ENCODE data around the gene AK1.
A peak's percentile ranks its signal among the peaks of the same experiment; 100 is the strongest.
"Not testable (repeated sequence)": the region's sequence is repeated elsewhere in the genome, so short reads cannot be mapped to it uniquely, and the experiment has no call there.

Gene AK1

DNA sequence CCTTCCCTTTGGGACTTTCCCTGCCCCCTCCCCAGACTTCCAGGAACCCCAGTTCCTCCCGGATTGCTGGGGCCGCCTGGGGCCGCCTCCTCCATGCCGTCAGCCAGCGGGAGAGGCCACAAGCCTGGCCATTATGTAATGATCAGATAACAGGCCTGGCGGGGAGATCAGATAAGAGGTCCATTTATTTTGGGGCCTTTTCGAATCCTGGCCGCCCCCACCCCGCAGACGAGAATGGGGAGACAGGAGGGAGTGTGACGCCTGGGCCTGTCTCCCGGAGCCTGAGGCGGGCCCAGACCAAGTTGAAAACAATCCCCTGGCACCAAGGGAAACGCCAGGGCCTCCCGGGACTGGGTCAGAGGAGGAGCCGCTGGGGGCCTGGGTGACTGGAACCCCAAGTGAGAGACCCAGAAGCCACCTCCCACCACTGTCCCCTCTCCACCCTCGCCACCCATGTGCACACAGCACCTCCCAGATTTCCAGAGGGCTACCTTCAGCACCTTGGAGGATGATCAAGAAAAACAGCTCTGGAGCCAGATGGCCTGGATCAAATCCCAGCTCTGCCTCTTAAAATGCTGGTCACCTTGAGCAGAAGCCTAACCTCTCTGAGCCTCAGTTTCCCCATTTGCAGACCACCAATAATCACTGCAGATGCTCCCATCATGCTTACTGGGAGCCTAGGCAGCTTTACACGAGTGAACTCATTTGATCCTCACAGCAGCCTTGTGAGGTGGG lies 30.9 kb downstream of the AK1 start:
- DNase-seq: no peak

DNA sequence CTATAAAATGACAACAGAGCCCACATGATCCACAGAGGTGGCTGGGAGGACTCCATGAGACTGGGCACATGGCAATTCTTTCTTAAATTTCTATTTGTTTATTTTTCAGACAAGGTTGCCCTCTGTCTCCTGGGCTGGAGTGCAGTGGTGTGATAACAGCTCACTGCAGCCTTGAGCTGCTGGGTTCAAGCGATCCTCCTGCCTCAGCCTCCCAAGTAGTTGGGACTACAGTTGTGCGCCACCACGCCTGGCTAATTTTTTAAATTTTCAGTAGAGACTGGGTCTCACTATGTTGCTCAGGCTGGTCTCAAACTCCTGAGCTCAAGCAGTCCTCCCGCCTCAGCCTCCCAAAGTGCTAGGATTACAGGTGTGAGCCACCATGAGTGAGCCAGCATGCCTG lies 31.9 kb downstream of the AK1 start:
- DNase-seq: not testable (repeated sequence)

DNA sequence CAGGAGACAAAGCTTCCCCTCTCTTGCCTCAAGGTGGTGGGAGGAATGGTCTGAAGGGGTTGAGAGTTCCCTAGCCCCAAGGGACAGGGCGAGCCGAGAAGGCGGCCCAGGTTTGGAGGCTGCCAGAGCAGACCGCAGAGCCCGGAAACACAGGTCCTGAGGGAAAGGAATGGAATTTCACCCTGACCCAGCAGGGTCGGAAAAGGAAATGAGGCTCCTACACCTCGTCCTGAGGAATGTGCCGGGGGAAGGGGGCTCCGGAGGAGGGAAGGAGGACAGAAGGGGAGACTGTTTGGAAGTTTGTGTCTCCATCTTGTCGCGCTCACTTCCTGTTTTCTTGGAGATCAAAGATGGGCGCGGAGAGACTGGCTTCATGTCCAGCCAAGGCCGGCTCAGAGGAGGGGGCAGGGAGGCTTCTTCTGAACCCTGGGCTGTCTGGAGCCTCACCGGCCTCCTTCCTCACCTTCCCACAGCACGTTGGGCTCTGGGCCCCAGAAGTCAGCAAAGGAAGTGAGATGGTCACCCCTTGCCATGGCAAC lies 32.6 kb downstream of the AK1 start:
- no peak for DNase-seq

DNA sequence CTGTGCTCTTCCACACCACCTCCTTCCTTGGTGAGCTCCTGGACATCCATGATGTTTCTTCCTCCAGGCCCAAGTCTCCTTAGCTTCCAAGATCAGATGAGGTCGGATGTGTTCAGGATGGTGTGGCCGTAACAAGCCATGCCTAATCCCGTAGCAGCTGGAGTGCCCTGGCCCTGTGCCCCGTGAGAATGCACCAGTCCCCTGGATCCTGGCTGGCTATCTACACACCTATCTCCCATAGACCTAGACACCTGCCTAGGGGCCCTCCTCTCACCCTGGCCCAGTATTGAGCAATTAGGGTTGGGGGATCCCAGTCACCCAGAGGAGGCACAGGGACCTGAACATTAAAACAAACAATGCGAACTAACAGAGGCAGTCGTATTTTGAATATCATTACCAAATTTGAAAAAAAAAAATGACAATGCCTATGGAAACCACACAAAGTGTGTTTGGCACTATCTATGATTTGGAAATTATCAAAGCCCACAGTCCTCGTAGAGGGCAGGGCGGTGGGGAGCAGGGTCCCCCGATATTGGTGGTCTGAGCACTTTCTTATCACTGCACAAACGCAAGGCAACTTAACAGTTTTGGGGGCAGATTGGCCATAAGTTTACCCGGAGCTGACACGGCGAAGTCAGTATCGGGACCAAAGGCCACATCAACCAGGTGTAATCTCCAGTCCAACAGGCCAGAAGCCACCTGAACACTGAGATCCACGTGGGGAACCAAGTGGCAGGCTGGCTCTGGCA lies 36.2 kb downstream of the AK1 start:
- no peak for DNase-seq

DNA sequence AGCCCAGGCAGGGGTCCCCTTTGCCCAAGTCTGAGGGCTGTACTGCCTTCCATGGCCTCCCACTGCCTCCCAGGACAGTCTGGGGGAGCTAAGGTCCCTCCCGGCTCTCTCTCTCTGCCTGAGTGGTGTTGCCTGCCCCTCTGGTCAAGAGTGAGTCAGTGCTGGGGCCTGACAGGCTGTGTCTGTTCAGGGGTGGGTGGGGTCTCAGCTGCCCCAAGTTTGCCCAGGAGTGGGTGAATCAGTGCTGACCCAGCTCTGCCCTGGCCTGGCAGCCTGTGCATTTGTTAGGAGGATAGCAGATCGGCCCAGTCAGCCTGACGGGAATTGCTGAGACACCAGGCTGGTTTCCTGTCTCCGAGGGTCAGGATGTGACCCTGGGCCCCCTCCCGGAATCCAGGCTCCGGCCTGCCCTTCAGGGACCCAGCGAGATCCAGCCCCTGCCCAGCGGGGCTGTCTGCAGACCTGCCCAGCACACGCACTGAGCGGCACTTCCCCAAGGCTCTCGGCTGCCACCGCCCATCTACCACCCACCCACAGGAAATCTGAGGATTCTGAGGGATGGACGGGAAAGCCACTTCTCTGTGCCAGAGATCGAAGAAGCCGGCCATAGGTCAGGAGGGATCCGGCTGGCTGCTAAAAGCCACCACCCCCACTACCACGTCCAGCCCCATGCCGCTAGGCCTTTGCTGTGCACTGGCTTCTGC lies 38.9 kb downstream of the AK1 start:
- no peak for DNase-seq

DNA sequence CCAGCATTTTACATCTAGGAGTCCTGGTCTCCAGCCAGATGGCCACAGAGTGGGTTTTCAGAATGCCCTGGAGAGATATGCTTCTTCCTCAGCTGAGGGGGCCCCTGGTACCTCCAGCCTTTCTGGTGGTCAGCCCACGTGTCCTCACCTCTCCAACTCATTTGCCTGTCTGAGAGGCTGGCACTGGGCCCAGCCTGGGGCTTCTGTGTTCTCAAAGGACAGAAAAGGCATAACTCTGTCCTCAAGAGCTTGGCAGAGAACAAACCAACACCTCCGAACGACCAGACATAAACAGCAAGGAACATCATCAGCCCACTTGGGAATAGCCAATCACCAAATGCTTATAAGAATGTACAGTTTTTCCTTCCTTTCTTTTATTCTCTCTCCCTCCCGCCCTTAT lies 40.1 kb downstream of the AK1 start:
- no peak for DNase-seq

DNA sequence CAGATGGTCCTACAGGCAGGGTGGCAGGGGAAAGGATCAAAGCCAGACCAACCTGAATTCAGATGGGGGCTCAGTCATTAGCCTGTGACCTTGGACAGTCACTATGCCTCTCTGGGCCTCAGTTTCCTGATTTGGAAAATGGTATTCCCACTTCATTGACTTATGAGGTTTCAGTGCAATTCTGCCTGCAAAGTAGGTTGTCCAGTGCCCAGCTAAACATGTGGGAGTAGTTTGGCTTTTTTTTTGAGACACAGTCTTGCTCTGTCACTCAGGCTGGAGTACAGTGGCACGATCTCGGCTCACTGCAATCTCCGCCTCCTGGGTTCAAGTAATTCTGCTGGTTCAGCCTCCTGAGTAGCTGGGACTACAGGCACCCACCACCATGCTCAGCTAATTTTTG lies 40.9 kb downstream of the AK1 start:
- not testable (repeated sequence) for DNase-seq

DNA sequence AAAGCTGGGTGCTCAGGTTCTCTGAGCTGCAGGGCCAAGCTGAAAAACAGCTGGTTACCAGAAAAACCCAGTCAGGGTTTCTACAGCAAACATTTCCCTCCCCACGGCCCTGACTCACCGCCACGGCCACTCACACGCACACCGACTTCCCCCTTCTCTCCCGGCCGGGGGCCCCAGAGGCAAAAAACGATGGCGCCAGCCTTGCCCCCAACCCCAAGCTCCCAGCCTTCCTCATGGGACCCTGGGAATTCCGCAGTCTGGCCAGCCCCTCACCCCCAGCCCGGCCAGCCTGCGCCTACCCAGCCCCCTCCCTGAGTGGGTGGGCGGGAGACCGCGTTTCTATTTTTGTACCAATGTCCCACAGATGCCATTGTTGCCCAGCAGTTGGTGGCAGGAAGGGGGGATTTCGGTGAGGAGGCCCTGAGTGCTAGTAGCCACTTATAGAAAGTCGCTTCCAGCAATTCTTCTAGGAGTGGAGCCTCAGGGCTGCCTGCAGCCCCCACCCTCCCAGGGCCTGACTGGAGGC lies 41.4 kb downstream of the AK1 start:
- no peak for DNase-seq

DNA sequence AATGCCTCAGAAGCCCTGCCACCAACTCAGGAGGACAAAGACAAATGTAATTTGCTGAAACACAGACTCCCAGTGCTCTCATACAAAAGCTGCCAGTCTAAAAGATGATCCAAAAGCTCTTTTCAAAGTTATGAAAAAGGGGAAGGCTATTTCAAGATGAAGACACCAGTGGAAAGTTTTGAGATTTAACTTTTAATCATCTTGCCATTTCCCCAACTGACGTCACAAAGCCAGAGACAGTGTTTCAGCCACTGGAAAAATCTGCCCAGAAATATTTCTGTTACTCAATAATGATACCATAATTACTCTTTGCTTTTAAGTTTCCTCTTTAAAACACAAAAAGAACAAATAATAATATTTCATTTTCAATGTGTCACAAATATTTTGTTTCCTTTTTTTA lies 43.9 kb downstream of the AK1 start:
- no peak for DNase-seq

DNA sequence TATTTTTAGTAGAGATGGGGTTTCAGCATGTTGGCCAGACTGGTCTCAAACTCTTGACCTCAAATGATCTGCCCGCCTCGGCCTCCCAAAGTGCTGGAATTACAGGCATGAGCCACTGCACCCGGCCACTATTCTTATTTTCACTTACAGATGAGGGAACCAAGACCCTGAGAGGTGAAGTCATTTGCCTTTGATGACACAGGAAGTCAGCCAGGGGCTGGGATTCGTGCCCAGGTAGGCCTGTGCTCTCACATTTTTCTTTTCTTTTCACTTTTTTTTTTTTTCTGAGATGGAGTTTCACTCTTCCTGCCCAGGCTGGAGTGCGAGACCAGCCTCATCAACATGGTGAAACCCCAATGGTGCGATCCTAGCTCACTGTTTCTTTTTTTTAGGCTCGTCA lies 45.2 kb downstream of the AK1 start:
- DNase-seq: no peak

DNA sequence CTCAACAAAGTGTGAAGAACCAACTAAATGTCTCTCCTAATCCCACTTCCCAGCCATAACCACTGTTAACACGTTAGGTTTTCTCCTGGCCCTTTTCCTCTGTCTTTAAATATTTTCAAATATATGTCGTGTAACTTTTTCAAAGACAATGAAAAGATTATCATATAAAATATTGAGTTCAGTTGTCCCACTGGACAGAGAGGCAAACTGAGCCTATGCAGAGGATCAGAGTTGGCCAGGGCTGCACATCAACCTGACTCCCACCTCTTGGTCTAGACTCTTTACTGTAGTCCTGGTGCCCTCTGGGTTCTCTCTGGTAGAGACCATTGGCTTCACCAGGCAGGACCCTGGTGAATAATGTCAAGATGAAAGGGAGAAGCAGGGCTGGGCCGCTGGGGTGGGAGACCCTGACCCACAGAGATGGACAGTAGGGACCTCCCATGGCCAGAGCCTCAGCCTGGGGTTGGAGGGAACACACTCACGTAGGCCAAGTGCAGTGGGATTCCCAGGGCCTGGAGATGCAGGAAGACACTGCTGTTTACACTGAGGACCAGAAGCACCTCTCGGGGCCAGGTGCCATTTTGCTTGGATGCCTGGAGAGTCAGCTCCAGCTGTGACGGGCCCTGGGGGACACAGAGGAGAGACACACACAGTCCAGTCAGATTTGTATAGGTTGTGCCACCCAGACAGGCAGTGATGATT lies 48.1 kb downstream of the AK1 start:
- no peak for DNase-seq

DNA sequence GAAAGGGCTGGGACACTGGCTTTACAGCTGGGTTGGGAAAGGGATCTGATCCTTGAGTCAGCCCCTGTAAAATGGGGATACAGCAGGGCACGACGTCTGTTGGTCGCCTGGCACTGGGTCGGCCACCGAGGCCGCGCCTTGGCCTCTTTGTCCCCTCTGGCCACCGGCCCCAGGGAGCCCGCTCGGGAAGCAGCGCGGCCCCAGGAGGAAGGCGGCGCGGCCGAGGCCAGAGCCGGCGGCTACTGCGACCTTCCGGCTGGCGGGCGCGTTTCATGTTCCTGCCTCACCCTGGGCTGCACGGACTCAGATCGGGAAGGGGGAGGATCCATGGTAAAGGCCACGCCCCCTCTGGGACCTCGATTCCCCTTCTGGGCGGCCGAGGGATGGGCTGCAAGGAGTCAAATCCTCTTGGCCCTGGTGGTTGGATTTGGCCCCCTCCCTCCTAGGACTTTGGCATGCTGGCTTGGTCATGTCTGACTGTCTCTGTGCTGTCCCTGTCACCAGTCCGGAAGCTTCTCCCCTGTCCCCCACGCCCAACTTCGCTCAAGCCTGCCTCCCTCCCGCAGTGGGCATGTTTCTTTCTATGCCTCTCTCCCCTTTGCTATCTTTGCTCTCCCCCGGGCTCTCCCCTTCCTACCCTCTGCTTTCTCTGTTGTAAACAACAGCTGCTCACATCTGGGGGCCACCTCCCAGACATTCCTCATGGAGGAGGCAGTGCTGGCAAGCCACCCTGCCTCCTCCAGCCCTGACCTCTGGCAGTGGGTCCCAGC lies 49.0 kb downstream of the AK1 start:
- DNase-seq: peak in 1 of 2 experiments; percentile 65

DNA sequence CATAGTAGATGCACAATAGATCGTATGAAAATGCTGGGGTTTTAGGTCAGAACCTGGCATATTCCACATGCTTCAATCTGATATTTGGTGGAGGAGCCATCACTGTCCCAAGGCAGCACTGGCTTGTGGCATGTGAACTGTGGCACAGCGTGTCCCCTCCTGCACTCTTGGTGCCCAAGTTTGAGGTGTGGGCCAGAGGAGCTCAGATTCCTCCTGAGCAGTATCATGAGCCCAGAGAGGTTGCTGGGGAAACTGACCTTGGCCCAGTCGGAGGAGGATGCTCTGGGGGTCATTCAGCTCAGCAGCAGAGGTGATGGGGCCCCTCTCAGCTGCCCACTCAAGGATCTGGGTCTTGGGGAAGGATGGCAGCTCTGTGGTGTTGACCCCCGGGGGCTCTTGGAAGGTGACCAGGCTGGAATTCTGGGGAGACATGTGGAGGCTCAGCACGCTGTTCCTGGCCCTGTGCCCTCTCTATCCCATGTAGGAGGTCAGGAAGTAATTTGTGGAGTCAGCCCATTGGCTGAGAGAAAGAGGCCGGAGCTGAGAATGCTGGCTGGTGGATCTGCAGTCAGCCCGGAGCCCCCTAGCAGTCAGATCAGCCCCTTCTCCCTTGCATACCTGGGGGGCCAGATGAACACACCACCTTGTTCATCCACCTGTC lies 51.1 kb downstream of the AK1 start:
- DNase-seq: no peak

DNA sequence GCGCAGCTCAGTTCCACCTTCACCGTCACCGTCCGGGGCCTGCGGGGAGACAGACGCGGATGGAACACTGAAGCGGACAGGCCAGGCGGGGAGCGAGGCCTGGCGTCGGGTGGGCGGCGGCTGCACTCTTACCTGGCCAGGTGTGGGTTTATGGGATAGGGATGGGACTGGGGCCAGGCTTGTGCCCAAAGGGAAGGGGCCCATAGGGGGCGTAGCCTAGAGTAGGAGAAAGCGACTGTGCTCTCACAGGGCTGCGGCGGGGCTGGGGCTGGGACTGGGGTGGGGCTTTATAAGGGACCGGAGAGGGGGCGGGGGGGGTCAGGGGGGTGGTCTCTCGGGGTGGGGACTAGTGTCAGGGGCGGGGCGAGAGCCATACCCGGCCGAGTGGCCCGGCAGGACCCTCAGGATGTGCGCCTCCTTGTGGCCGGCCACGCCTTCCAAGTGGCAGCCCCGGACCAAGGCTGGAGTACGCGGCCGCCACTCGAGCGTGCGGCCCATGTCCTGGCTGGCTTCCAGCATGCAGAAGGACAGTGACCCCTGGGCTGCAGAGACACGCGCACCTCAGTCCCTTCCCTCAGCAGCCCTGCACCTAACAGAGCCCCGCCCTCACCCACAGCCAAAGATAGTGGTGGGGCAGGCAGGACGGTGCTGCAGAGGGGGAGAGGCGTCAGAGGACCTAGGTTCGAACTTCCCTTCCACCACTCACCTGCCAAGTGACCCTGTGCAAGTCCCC lies 52.0 kb downstream of the AK1 start:
- peak in 1 of 2 experiments; percentile 69 for DNase-seq

DNA sequence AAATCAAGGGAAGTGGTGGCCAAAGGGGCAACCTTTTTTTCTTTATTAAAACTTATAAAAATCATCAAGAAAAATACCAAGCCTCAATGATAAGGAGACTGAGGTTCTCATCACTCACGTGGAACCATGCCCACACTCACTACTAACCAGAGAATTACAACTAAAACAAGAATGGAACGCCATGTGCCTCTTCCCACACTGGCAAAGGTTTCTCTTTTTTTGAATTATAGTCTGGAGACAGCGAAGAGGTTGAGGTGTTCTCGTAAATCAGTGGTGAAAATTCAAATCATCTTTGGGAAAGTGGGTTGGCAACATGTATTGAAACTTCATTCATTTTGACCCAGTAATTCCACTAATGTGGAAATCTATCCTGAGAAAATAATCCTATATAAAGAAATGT lies 55.4 kb downstream of the AK1 start:
- DNase-seq: no peak

DNA sequence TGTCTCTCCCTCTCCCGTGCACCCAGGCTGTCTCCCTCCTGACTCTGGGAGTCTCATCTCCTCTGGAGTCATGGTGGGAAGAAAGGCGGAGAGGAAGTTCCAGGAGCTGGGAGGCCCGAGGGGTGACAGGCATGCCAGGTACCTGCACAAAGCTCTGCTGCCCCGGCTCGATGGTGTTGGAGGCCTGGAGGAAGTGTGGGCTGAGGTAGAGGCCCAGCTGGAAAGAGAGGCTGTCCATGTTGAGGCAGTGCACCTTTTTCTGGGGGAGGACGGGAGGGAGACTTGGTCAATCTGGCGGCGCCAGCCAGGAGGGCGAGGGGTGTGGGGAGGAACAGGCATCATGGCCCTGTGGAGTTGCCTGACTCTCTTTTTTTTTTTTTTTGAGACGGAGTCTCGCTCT lies 58.9 kb downstream of the AK1 start:
- no peak for DNase-seq

DNA sequence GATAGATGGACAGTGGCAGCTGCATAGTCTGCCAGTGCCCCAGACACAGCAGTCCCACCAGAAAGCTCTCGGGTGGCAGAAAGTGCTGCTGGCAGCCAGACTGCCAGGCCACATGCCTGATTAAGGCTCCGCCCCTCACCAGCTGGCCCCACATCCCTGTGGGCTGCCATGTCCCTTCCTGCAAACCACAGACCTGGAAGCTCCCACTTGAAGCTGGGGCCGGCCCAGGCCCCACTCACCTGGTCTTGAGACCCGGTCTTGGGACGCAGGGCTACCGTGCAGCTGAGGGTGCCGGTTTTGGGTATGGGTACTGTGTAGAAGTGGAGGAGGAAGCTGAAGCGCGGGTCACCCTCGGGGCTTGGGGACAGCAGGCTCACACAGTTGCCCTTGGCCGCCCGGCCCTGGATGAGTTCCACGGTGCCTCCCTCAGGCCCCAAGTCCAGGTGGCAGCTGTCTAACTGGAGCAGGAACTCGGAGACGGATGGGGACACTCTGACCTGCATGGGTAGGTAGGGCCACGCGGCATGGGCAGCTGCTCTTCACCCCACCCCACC lies 59.5 kb downstream of the AK1 start:
- DNase-seq: no peak

DNA sequence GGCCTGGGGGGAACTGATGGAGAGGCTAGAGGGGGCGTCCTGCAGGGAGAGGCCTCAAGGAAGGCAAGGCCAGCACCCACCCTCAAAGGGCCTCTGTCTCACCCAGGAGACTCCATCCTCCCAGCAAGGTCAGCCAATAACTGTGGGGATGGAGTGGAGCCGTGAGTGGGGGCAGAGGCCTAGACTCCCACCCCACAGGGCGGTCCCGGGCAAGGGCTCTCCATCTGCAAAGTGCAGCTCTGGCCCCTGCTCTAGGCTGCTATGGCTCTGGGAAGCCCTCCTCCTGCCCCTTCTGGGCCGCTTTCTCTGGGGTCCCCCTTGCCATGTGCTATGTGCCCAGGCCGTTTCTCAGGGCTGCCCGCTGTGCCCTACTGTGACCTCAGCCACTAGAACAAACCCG lies 60.7 kb downstream of the AK1 start:
- DNase-seq: no peak
